Uterus (tissue), 2 donors: ENCODE results near the gene CBR4.

Source experiments
- POLR2A ChIP-seq, 2 donors: fragments of 450-650 bp; IDR thresholded peaks; one replicate each; pipeline ENCODE4 v1.6.1; 2016; ENCODE audit warnings: antibody characterized with exemption in 2 of 2, mild to moderate bottlenecking in 1 of 2, moderate library complexity in 1 of 2
- TF ChIP-seq, protein P1 (sequence below), 4 experiments: fragments of 200-600 bp in 2 of 4; fragments of 450-650 bp in 2 of 4; sonication (generic) in 2 of 4; IDR thresholded peaks; one replicate each; pipeline ENCODE4 v1.5.1; 2016 to 2019; ENCODE audit warnings: antibody characterized with exemption in 4 of 4, mild to moderate bottlenecking in 2 of 4, moderate library complexity in 1 of 4

DNA sequence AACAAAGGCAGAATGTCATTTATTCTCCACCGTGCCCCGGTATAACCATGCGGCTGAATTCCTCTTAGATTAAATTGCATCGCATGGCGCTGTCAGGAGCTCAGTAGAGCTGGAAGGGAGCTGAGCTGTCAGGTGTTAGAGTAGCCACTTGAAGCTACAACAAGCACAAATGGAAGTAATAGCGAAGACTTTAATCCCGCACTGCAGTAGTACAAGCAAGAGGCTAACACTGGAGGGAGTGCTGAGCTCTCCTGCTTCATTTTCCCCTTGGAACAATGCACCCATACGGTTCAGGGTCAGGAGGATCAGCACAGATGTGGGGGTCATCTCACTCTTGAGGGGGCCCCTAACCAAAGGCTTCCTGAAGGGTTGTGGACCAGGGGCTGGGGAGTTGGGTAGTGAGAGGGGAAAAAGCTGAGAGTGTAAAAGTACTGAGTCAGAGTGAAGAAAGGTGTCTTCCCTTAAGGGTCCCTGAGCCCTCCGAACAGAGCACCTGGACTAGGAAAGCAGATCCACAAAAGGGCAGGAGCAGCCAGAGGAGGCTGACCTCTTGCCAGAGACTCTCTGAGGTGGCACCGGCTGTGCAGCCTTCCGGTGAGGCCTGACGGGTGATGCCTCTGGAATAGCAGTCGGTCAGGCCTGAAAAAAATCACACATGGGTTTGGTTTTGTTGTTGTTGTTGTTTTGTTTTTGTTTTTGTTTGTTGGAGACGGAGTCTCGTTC is 36.0 kb upstream of the CBR4 start:
- no peak for TF ChIP-seq POLR2A (IDR thresholded peaks at IDR 0.05)
- TF ChIP-seq, protein P1, sequence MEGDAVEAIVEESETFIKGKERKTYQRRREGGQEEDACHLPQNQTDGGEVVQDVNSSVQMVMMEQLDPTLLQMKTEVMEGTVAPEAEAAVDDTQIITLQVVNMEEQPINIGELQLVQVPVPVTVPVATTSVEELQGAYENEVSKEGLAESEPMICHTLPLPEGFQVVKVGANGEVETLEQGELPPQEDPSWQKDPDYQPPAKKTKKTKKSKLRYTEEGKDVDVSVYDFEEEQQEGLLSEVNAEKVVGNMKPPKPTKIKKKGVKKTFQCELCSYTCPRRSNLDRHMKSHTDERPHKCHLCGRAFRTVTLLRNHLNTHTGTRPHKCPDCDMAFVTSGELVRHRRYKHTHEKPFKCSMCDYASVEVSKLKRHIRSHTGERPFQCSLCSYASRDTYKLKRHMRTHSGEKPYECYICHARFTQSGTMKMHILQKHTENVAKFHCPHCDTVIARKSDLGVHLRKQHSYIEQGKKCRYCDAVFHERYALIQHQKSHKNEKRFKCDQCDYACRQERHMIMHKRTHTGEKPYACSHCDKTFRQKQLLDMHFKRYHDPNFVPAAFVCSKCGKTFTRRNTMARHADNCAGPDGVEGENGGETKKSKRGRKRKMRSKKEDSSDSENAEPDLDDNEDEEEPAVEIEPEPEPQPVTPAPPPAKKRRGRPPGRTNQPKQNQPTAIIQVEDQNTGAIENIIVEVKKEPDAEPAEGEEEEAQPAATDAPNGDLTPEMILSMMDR (IDR thresholded peaks at IDR 0.05), result no peak
